ENCODE data around the gene RFC1. TPM values are rescaled to one million over a fixed set of nuclear protein-coding genes. Genes with fewer than 3 reads are reported as not detected.

RFC1 gene
- total and polyA plus RNA-seq, 2 of the 4 experiments (the other 2 are of a cell fraction), result 18.4 to 49.3 TPM

- no peak overlapping the region for H2AK5ac ChIP-seq (ENCODE audit: low read depth, low read length)
- in situ Hi-C loops (cut with MboI; ENCODE audit: low sequenced_read_pairs) (no loop called here), intact Hi-C loops (cut with micrococcal nuclease) (no loop called here), dilution Hi-C loops (cut with HindIII; ENCODE audit: low sequenced_read_pairs, unreplicated experiment) (no loop called here)
- no peak overlapping the region for H2BK5ac ChIP-seq (ENCODE audit: low read depth, low read length, poor library complexity, severe bottlenecking)
- CTCF ChIA-PET, result no interaction called here
- no peaks in the 10 kb centered on the region for H3K9me3 ChIP-seq (ENCODE audit: control insufficient read depth, insufficient read depth, low read length)
- H3K4me1 ChIP-seq (ENCODE audit: control insufficient read depth, insufficient read depth, low read length), result no peaks in the 10 kb centered on the region
- H4K20me1 ChIP-seq (ENCODE audit: insufficient read depth, low read length), result no peaks in the 10 kb centered on the region
- no peak overlapping the region for H3K23ac ChIP-seq (ENCODE audit: low read depth, low read length)
- H3K14ac ChIP-seq (replicated peaks; ENCODE audit: low read depth, low read length), result no peak overlapping the region
- no peak overlapping the region for H3K9ac ChIP-seq (ENCODE audit: low read depth, low read length)
- H3K4ac ChIP-seq (ENCODE audit: low read depth, low read length), result no peak overlapping the region
- H4K5ac ChIP-seq (ENCODE audit: low read depth, low read length), result no peak overlapping the region
- POLR2A ChIA-PET (ENCODE audit: unreplicated experiment), result no interaction called here
- H2AK9ac ChIP-seq (replicated peaks; ENCODE audit: low read depth, low read length, poor library complexity), result peak overlapping the region; percentile 31
- H3K4me2 ChIP-seq (ENCODE audit: low read depth, low read length), result no peak overlapping the region
- no peak overlapping the region for H3K56ac ChIP-seq (ENCODE audit: extremely low read depth, insufficient read depth, low read length)
- H3K79me1 ChIP-seq (ENCODE audit: low read depth in 1 of 2, low read length in 2 of 2), result no peaks in the 10 kb centered on the region
- ATAC-seq (ENCODE audit: low read depth) (no peak), DNase-seq (no peak)
- TF ChIP-seq RAD21 (IDR thresholded peaks at IDR 0.05; ENCODE audit: low read length), result no peak
- TF ChIP-seq POLR2A (IDR thresholded peaks at IDR 0.05; ENCODE audit: low read depth, low read length), result no peak
- TF ChIP-seq CTCF (conservative IDR thresholded peaks at IDR 0.05; ENCODE audit: low read depth, low read length), result no peak
- no peak for TF ChIP-seq ELK1 (IDR thresholded peaks at IDR 0.05; ENCODE audit: borderline replicate concordance, low read depth, low read length)
- no peak for TF ChIP-seq MAFK (IDR thresholded peaks at IDR 0.05; ENCODE audit: low read depth, low read length)
- no peak for TF ChIP-seq RFX5 (IDR thresholded peaks at IDR 0.05; ENCODE audit: low read depth, low read length)
- TF ChIP-seq MXI1 (IDR thresholded peaks at IDR 0.05; ENCODE audit: borderline replicate concordance, low read depth, low read length), result no peak
- TF ChIP-seq BHLHE40 (IDR thresholded peaks at IDR 0.05; ENCODE audit: low read depth, low read length), result no peak
- no peak for TF ChIP-seq CEBPB (IDR thresholded peaks at IDR 0.05; ENCODE audit: low read depth, low read length)
- no peak for TF ChIP-seq CHD1 (IDR thresholded peaks at IDR 0.05; ENCODE audit: low read depth, low read length)
- no peak for TF ChIP-seq RCOR1 (IDR thresholded peaks at IDR 0.05; ENCODE audit: insufficient replicate concordance, low read length)
- TF ChIP-seq FOS (IDR thresholded peaks at IDR 0.05; ENCODE audit: low read depth, low read length), result no peak
- no peak for TF ChIP-seq MAZ (IDR thresholded peaks at IDR 0.05; ENCODE audit: borderline replicate concordance, low read depth, low read length)
- TF ChIP-seq NFE2L2 (IDR thresholded peaks at IDR 0.05; ENCODE audit: low read depth, low read length), result no peak
- no peak for TF ChIP-seq USF2 (IDR thresholded peaks at IDR 0.05; ENCODE audit: low read depth, low read length)
- TF ChIP-seq SMC3 (IDR thresholded peaks at IDR 0.05; ENCODE audit: low read depth, low read length), result no peak
- H3K4me3 ChIP-seq (ENCODE audit: insufficient read depth, low read depth, low read length), result no peak overlapping the region
- no peak overlapping the region for H2BK20ac ChIP-seq (ENCODE audit: low read depth, low read length)
- H2BK15ac ChIP-seq (ENCODE audit: low read depth, low read length), result no peak overlapping the region
- H2BK120ac ChIP-seq (ENCODE audit: low read depth, low read length), result no peak overlapping the region
- H3K27me3 ChIP-seq (ENCODE audit: control insufficient read depth, insufficient read depth, low read length), result no peaks in the 10 kb centered on the region
- H4K8ac ChIP-seq (ENCODE audit: low read depth in 2 of 2, low read length in 2 of 2), result no peak overlapping the region
- BruUV-seq (replicated peaks), result no TSS peak
- H2AFZ ChIP-seq (replicated peaks; ENCODE audit: low read length, poor library complexity), result no peak overlapping the region
- no peak overlapping the region for H3K27ac ChIP-seq (ENCODE audit: insufficient read depth, low read length)
- no peak overlapping the region for H3K18ac ChIP-seq (ENCODE audit: low read depth, low read length)
- no peaks in the 10 kb centered on the region for H3K9me1 ChIP-seq (ENCODE audit: insufficient read depth, low read length)
- peaks cover 3% of the 10 kb centered on the region; the same call in 1 of the 2 replicates for H3K36me3 ChIP-seq (ENCODE audit: control insufficient read depth, insufficient read depth, low read length)
- no peak overlapping the region for H4K91ac ChIP-seq (ENCODE audit: insufficient read depth, low read depth, low read length)
- whole genome bisulfite sequencing, 2 experiments (ENCODE audit: extremely low coverage in 2 of 2, insufficient read length in 1 of 2), result 100% methylated on average over 1 of the region's 2 CpGs; no CpG with 5 or more reads in 1 of the 2 experiments
Observed at GRCh38 chr4:39263895-39264294, 102.3 kb downstream of the RFC1 start.

Data from IMR-90 (cell line).